CD4-positive, alpha-beta memory T cell (primary cell): ENCODE data around the gene TMA7. TPM values are rescaled to one million over a fixed set of nuclear protein-coding genes. Genes with fewer than 3 reads are reported as not detected.

Source experiments
- CTCF ChIA-PET: fragments of 350-600 bp; sonication (Branson Sonifier 250); formaldehyde crosslinking; loops from one replicate; lab custom pipeline; 2021; ENCODE audit warnings: inconsistent platforms; ENCODE audit not compliant: partially characterized antibody; lab: Charles Lee
- POLR2A ChIA-PET: fragments of 350-600 bp; sonication (Branson Sonifier 250); formaldehyde crosslinking; loops from one replicate; lab custom pipeline; 2021; ENCODE audit not compliant: partially characterized antibody; lab: Charles Lee
- DNase-seq, 5 donors: peaks; one replicate each; pipeline versions ENCODE4 v3.0.0 to v3.0.0-alpha.2; 2020 to 2022; ENCODE audit warnings: mixed read lengths in 1 of 5
- H3K27ac ChIP-seq: one replicate; pipeline ENCODE4 v1.7.0; 2013; ENCODE audit warnings: low read depth, low read length
- H3K27me3 ChIP-seq: 2 replicates; pipeline ENCODE4 v1.7.0; 2013; ENCODE audit warnings: mild to moderate bottlenecking, low read length, moderate library complexity; ENCODE audit not compliant: insufficient read depth
- H3K36me3 ChIP-seq: 2 replicates; pipeline ENCODE4 v1.7.0; 2013; ENCODE audit warnings: mild to moderate bottlenecking, low read length, moderate library complexity; ENCODE audit not compliant: insufficient read depth
- H3K4me1 ChIP-seq: 2 replicates; pipeline ENCODE4 v1.7.0; 2013; ENCODE audit warnings: mild to moderate bottlenecking, low read length, moderate library complexity; ENCODE audit not compliant: insufficient read depth
- H3K4me3 ChIP-seq, 2 donors: one replicate each; pipeline ENCODE4 v1.7.0; 2013; ENCODE audit warnings: low read length in 2 of 2, mild to moderate bottlenecking in 1 of 2
- H3K9me3 ChIP-seq, 2 donors: one replicate each; pipeline ENCODE4 v1.7.0; 2013; ENCODE audit warnings: low read length in 2 of 2, control low read depth in 1 of 2; ENCODE audit not compliant: control insufficient read depth in 1 of 2
- H3K27ac Mint-ChIP-seq, 7 donors: one replicate each; pipeline ENCODE4 v1.8.0; 2020 to 2021; ENCODE audit warnings: mixed read lengths in 7 of 7, mild to moderate bottlenecking in 6 of 7, inconsistent platforms in 3 of 7, moderate library complexity in 3 of 7
- H3K27me3 Mint-ChIP-seq, 2 donors: one replicate each; pipeline ENCODE4 v1.8.0; 2020 to 2021; ENCODE audit warnings: mixed read lengths in 2 of 2
- H3K36me3 Mint-ChIP-seq, 2 donors: one replicate each; pipeline ENCODE4 v1.8.0; 2020 to 2021; ENCODE audit warnings: mixed read lengths in 2 of 2, inconsistent platforms in 1 of 2, mild to moderate bottlenecking in 1 of 2
- H3K4me1 Mint-ChIP-seq, 4 donors: one replicate each; pipeline ENCODE4 v1.8.0; 2020 to 2021; ENCODE audit warnings: mixed read lengths in 4 of 4, mild to moderate bottlenecking in 1 of 4
- H3K4me3 Mint-ChIP-seq, 8 donors: one replicate each; pipeline ENCODE4 v1.8.0; 2020 to 2021; ENCODE audit warnings: mixed read lengths in 8 of 8, mild to moderate bottlenecking in 7 of 8, moderate library complexity in 6 of 8, inconsistent platforms in 3 of 8
- H3K9me3 Mint-ChIP-seq, 8 donors: one replicate each; pipeline ENCODE4 v1.8.0; 2020 to 2021; ENCODE audit warnings: mixed read lengths in 8 of 8, mild to moderate bottlenecking in 5 of 8, inconsistent platforms in 3 of 8, moderate library complexity in 1 of 8
- intact Hi-C: fragments of 100-400 bp; cut with micrococcal nuclease; formaldehyde crosslinking; loops from one replicate; pipeline ENCODE4 v1.15.1; 2023
- polyA plus RNA-seq, 2 donors: library from polyadenylated mRNA; unstranded; fragments of 300-500 nt; fragmentation: Illumina TruSeq; gene quantifications; one replicate each; pipeline ENCODE4 v1.2.3, GENCODE V29; 2021
- total RNA-seq, 2 experiments: library from RNA; stranded (reverse); gene quantifications; one replicate each; pipeline ENCODE4 v1.2.3, GENCODE V29; 2021

Gene TMA7
- total and polyA plus RNA-seq, 4 experiments from 2014 or later: 309 to 952 (median 537) TPM

DNA sequence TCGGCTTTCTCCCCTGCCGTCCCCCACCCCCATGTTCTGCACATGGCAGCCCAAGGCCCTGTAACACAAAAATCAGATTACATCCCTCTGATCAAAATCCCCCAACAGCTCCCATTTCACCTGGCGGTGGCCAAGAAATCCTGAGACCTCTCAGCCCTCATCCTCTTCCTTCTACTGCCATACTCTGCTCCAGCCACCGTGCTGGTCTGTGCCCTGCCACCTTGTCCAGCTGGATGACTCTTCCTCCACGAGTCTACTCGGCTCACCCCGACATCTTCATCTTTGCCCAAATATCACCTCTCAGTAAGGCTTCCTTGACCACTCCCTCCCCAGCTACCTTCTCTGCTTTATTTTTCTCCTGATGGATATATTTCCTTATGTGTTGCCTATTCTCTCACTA lies 3.2 kb upstream of the TMA7 start:
- no peaks in the 10 kb centered on the region for H3K9me3 Mint-ChIP-seq
- Histone ChIP-seq H3K9me3 (no peaks in the 10 kb centered on the region), H3K27me3 (no peaks in the 10 kb centered on the region), H3K27ac (no peak overlapping the region), H3K36me3 (peaks cover 4% of the 10 kb centered on the region), H3K4me1 (peaks cover 33% of the 10 kb centered on the region), H3K4me3 (no peak overlapping the region)
- ChIA-PET CTCF (interaction anchor here (0.8 to 9.7 kb wide), 44 partner anchors 9 to 348 kb away, joined by 3 to 381 read pairs (median 12); partner anchors contain the start of genes ATRIP, CDC25A, NME6 and PFKFB4), POLR2A (interaction anchor here (0.5 to 4.6 kb wide), 13 partner anchors 9 to 197 kb away, joined by 3 to 44 read pairs (median 7); partner anchors contain the start of genes ATRIP, SHISA5 and ZNF589)
- H3K4me3 Mint-ChIP-seq: no peak overlapping the region
- no peak overlapping the region for H3K27ac Mint-ChIP-seq
- H3K4me1 Mint-ChIP-seq: peaks cover 17 to 43% (median 34%) of the 10 kb centered on the region in 4 donors
- intact Hi-C loops: loop anchor here (1.0 kb wide), 5 partner anchors 9 to 205 kb away; partner anchors contain the start of gene ATRIP
- no peaks in the 10 kb centered on the region for H3K27me3 Mint-ChIP-seq
- DNase-seq: no peak
- H3K36me3 Mint-ChIP-seq: peaks cover 6 to 27% of the 10 kb centered on the region in 2 donors

DNA sequence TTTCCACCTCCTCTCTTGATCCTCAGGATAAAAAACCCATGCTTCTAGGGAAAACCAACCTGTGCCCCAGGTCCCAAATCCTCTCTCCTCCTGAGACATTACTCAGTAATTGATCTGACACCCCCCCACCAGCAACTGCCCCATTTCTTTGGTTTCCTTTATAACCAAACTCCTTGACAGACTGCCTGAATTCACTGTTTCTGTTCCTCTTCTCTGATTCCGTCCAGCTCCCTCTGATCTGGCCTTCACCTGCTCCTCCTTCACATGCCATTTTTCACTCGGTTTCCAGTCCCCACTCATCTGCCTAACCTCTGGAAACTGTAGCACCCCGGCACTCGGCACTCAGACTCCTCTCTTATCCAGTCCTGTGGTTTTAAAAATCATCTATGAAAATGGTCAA lies 2.2 kb upstream of the TMA7 start:
- Mint-ChIP-seq H3K4me3 (peak overlapping the region in 1 of 8 donors; percentile 10), H3K27me3 (no peaks in the 10 kb centered on the region), H3K4me1 (peaks cover 18 to 52% (median 39%) of the 10 kb centered on the region in 4 donors), H3K27ac (peak overlapping the region in 6 of 7 donors; percentile 26 to 91 (median 80)), H3K36me3 (peaks cover 11 to 28% of the 10 kb centered on the region in 2 donors), H3K9me3 (no peaks in the 10 kb centered on the region)
- intact Hi-C loops: no loop called here
- Histone ChIP-seq H3K4me1 (peaks cover 38% of the 10 kb centered on the region), H3K9me3 (no peaks in the 10 kb centered on the region), H3K27me3 (no peaks in the 10 kb centered on the region), H3K36me3 (peaks cover 10% of the 10 kb centered on the region), H3K4me3 (no peak overlapping the region), H3K27ac (no peak overlapping the region)
- ChIA-PET POLR2A (interaction anchor here (1.2 to 2.9 kb wide), 2 partner anchors 35 to 41 kb away, joined by 3 to 20 read pairs; no protein-coding TSS in a partner anchor), CTCF (interaction anchor here (0.9 to 9.7 kb wide), 10 partner anchors 8 to 205 kb away, joined by 3 to 381 read pairs (median 68); partner anchors contain the start of genes ATRIP, PFKFB4 and SHISA5)
- DNase-seq: no peak

DNA sequence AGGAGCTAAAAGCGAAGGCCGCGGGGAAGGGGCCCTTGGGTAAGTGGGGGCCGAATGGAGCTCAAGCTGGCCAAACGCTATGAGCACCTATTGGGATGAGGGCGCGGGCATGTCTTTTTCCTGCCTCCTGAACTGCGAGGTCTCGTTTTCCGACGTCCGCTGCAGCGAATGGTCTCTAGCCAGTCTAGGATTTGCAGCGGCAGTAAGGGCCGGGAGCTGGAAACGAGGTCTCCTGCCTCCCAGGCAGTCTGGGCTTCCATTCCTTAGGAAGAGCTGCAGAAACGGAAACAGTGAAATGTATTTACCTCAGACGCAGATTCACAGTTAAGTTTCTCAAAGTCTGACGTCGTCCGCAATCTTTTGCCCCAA lies 517 bp downstream of the TMA7 start:
- Mint-ChIP-seq H3K9me3 (no peaks in the 10 kb centered on the region), H3K4me1 (peaks cover 17 to 45% (median 32%) of the 10 kb centered on the region in 4 donors), H3K4me3 (peak overlapping the region; percentile 86 to 99 (median 93)), H3K27ac (peak overlapping the region; percentile 91 to 100 (median 99)), H3K27me3 (no peaks in the 10 kb centered on the region), H3K36me3 (peaks cover 14 to 36% of the 10 kb centered on the region in 2 donors)
- peaks cover 34% of the 10 kb centered on the region for H3K4me1 ChIP-seq
- DNase-seq: peak in 3 of 5 donors; percentile 24 to 41 (median 35)
- intact Hi-C loops: loop anchor here (1.0 kb wide), 4 partner anchors 33 to 139 kb away; partner anchors contain the start of gene NME6
- H3K4me3 ChIP-seq: peak overlapping the region; percentile 93 to 95
- CTCF ChIA-PET: interaction anchor here (0.8 to 4.1 kb wide), 10 partner anchors 27 to 581 kb away, joined by 3 to 41 read pairs (median 8); partner anchors contain the start of genes NDUFAF3, PFKFB4 and UQCRC1
- no peaks in the 10 kb centered on the region for H3K9me3 ChIP-seq
- peak overlapping the region; percentile 86 for H3K27ac ChIP-seq
- POLR2A ChIA-PET: interaction anchor here (0.6 to 3.4 kb wide), 24 partner anchors 11 to 1046 kb away, joined by 3 to 48 read pairs (median 5); partner anchors contain the start of genes NDUFAF3, NME6, PFKFB4 and PLXNB1
- peaks cover 31% of the 10 kb centered on the region for H3K36me3 ChIP-seq
- H3K27me3 ChIP-seq: no peaks in the 10 kb centered on the region

DNA sequence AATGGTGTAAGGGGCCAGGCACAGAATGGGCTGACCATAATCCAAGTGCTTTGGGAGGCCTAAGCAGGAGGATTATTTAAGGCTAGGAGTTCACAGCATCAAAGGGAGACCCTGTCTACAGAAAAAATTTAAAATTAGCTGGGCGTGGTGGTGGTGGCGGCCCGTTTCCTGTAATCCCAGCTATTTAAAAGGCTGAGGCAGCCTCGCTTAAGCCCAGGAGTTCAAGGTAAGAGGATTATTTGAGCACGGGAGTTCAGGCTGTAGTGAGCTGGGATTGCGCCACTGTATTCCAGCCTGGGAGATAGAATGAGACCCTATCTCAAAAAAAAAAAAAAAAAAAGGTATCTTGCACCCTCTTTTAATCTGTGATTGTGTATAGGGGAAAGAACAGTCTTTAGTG lies 1.9 kb downstream of the TMA7 start:
- Histone ChIP-seq H3K36me3 (peaks cover 31% of the 10 kb centered on the region), H3K4me1 (peaks cover 36% of the 10 kb centered on the region), H3K9me3 (no peaks in the 10 kb centered on the region), H3K27me3 (no peaks in the 10 kb centered on the region), H3K4me3 (no peak overlapping the region), H3K27ac (peak overlapping the region; percentile 86)
- Mint-ChIP-seq H3K9me3 (peaks cover 0 to 3% (median 0%) of the 10 kb centered on the region in 8 donors), H3K4me1 (peaks cover 24 to 57% (median 42%) of the 10 kb centered on the region in 4 donors), H3K27ac (peak overlapping the region; percentile 91 to 100 (median 99)), H3K27me3 (no peaks in the 10 kb centered on the region), H3K36me3 (peaks cover 14 to 45% of the 10 kb centered on the region in 2 donors), H3K4me3 (peak overlapping the region; percentile 86 to 99 (median 93))
- ChIA-PET CTCF (interaction anchor here (1.0 to 4.1 kb wide), 3 partner anchors 31 to 67 kb away, joined by 4 to 41 read pairs (median 30); no protein-coding TSS in a partner anchor), POLR2A (interaction anchor here (1.3 to 3.4 kb wide), 3 partner anchors 26 to 31 kb away, joined by 5 to 48 read pairs (median 29); no protein-coding TSS in a partner anchor)
- intact Hi-C loops: no loop called here
- DNase-seq: no peak

DNA sequence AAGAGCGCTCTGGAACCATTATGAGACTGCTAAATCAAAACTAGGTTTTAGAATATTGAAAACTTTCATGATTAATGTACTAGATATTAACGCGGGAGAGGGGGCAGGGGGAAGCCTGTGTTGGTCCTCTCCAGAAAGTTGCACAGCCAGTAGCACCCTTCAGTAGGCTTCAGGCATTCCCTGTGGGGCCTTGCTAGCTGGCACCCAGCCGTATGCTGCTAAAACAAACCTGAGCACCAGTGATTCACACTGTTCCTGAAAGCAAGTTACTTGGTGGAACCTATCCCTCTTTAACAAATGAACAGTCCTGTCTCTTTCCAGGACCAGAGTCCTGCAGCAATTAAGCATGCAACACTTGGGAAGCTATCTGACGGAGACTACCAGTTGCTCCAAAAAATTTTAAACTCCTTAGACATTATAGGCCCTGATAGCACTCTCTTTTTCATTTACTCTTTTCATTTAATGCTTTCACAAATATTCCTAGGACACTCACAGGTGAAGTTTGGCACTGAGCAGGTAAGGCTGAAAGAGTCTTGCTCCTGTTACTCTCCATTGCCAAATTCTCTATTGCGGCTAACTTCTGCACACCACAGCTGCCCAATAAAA lies 5.3 kb downstream of the TMA7 start:
- intact Hi-C loops: no loop called here
- Histone ChIP-seq H3K27ac (peak overlapping the region; percentile 68), H3K9me3 (no peaks in the 10 kb centered on the region)

DNA sequence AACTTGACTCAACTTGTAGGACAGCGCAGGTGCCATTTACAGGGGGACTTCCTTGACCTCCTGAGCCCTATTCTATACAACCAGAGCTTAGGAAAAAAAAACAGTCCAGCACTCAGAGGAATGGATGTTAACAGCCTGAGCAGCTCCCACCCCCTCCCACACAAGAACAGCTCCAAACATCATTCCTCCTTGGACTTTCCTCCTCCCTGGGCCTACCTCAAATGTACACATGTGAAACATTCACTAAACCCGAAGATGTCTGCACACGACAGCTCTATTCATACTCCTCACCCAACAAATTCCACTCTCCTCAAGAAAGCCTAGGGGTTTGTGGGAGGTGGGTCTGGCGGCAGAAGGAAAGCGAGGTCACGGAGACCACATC lies 6.0 kb downstream of the TMA7 start:
- POLR2A ChIA-PET: interaction anchor here (0.7 to 5.4 kb wide), 16 partner anchors 9 to 258 kb away, joined by 3 to 56 read pairs (median 6); partner anchors contain the start of genes CDC25A, PFKFB4 and PLXNB1
- H3K36me3 Mint-ChIP-seq: peaks cover 18 to 39% of the 10 kb centered on the region in 2 donors
- intact Hi-C loops: loop anchor here (1.0 kb wide), 2 partner anchors 10 to 33 kb away; no protein-coding TSS in a partner anchor

More for the DNA sequence above, 5.3 kb downstream of the TMA7 start:
- ChIA-PET POLR2A (interaction anchor here (0.7 to 5.4 kb wide), 10 partner anchors 10 to 269 kb away, joined by 3 to 56 read pairs (median 14); partner anchors contain the start of genes PFKFB4 and PLXNB1), CTCF (interaction anchor here (1.0 to 5.0 kb wide), 9 partner anchors 8 to 104 kb away, joined by 3 to 87 read pairs (median 3); no protein-coding TSS in a partner anchor)
- peak overlapping the region in 1 of 2 donors; percentile 84 for H3K4me3 ChIP-seq
- Mint-ChIP-seq H3K36me3 (peaks cover 18 to 45% of the 10 kb centered on the region in 2 donors), H3K4me1 (peaks cover 25 to 61% (median 45%) of the 10 kb centered on the region in 4 donors), H3K27me3 (no peaks in the 10 kb centered on the region), H3K27ac (peak overlapping the region; percentile 83 to 97 (median 96)), H3K9me3 (peaks cover 0 to 3% (median 0%) of the 10 kb centered on the region in 8 donors), H3K4me3 (peak overlapping the region; percentile 83 to 96 (median 90))
- H3K27me3 ChIP-seq: no peaks in the 10 kb centered on the region
- peaks cover 37% of the 10 kb centered on the region for H3K4me1 ChIP-seq
- DNase-seq: no peak
- H3K36me3 ChIP-seq: peaks cover 31% of the 10 kb centered on the region

More for the DNA sequence above, 6.0 kb downstream of the TMA7 start:
- Histone ChIP-seq H3K4me3 (peak overlapping the region; percentile 48 to 84), H3K36me3 (peaks cover 31% of the 10 kb centered on the region), H3K27ac (peak overlapping the region; percentile 68), H3K4me1 (peaks cover 36% of the 10 kb centered on the region), H3K9me3 (no peaks in the 10 kb centered on the region), H3K27me3 (no peaks in the 10 kb centered on the region)
- H3K27me3 Mint-ChIP-seq: no peaks in the 10 kb centered on the region
- peaks cover 25 to 55% (median 41%) of the 10 kb centered on the region in 4 donors for H3K4me1 Mint-ChIP-seq
- peak overlapping the region; percentile 83 to 96 (median 90) for H3K4me3 Mint-ChIP-seq
- H3K27ac Mint-ChIP-seq: peak overlapping the region; percentile 91 to 97 (median 96)
- H3K9me3 Mint-ChIP-seq: peaks cover 0 to 3% (median 0%) of the 10 kb centered on the region in 8 donors
- CTCF ChIA-PET: interaction anchor here (1.0 to 5.0 kb wide), 9 partner anchors 8 to 104 kb away, joined by 3 to 87 read pairs (median 3); no protein-coding TSS in a partner anchor
- no peak for DNase-seq
